Measurements from ENCODE around the gene LGALS12. TPM values are rescaled to one million over a fixed set of nuclear protein-coding genes. Genes with fewer than 3 reads are reported as not detected.

The LGALS12 gene
- total and polyA plus RNA-seq, 2 donors (not counting 1 experiment from before 2014, with no cell fraction given) = 0.19 TPM; not detected in 1

GRCh38 chr11:63521896-63522295 is 16.0 kb downstream of the LGALS12 start:
- Histone ChIP-seq H4K20me1 (ENCODE audit: control insufficient read depth, insufficient read depth, low read length, poor library complexity, severe bottlenecking) (no peaks in the 10 kb centered on the region), H3K9ac (ENCODE audit: low read length) (no peak overlapping the region), H3K27ac (ENCODE audit: low read length in 2 of 2) (no peak overlapping the region), H3K79me2 (ENCODE audit: control insufficient read depth, insufficient read depth, low read length) (no peaks in the 10 kb centered on the region), H3K4me1 (ENCODE audit: control insufficient read depth in 2 of 2, insufficient read depth in 2 of 2, low read length in 2 of 2) (no peaks in the 10 kb centered on the region), H3K9me3 (ENCODE audit: control extremely low read depth in 1 of 3, control insufficient read depth in 2 of 3, insufficient read depth in 1 of 3, low read length in 2 of 3) (peaks cover 3 to 11% (median 3%) of the 10 kb centered on the region in 3 donors), H3K4me3 (ENCODE audit: control extremely low read depth in 1 of 5, extremely low read depth in 1 of 5, insufficient read depth in 1 of 5, low read depth in 2 of 5, low read length in 4 of 5) (no peak overlapping the region), H3K36me3 (replicated peaks in 1 of 2; ENCODE audit: control extremely low read depth in 1 of 2, control insufficient read depth in 1 of 2, extremely low read depth in 1 of 2, insufficient read depth in 2 of 2, low read length in 1 of 2) (no peaks in the 10 kb centered on the region), H2AFZ (ENCODE audit: insufficient read depth, low read depth, low read length, poor library complexity, severe bottlenecking) (no peak overlapping the region), H3K27me3 (replicated peaks in 1 of 4; ENCODE audit: control extremely low read depth in 1 of 4, control insufficient read depth in 3 of 4, insufficient read depth in 4 of 4, low read length in 3 of 4) (peaks cover 0 to 12% (median 0%) of the 10 kb centered on the region in 4 experiments), H3K4me2 (replicated peaks; ENCODE audit: low read depth, low read length, poor library complexity, severe bottlenecking) (no peak overlapping the region)
- Mint-ChIP-seq H3K4me1 (no peaks in the 10 kb centered on the region), H3K27me3 (peaks cover 26% of the 10 kb centered on the region), H3K9me3 (ENCODE audit: insufficient read depth) (peaks cover 7% of the 10 kb centered on the region), H3K27ac (no peak overlapping the region), H3K4me3 (no peak overlapping the region)
- TF ChIP-seq EZH2 (IDR thresholded peaks at IDR 0.05; ENCODE audit: borderline replicate concordance, insufficient read depth, low read depth, low read length, poor library complexity, severe bottlenecking) (no peak), CTCF (IDR thresholded peaks at IDR 0.05) (no peak)
- no peak for ATAC-seq (ENCODE audit: low read depth)
- ChIA-PET CTCF (interaction anchor here (1.3 kb wide), 1 partner anchor 29 kb away, joined by 3 read pairs; no protein-coding TSS in a partner anchor), POLR2A (no interaction called here)
- DNase-seq = no peak
- WGBS (ENCODE audit: insufficient coverage) = no CpG with 5 or more reads among the region's 2 CpGs
- intact Hi-C loops (cut with micrococcal nuclease) = no loop called here

- CTCF ChIA-PET = no interaction called here
Observed at GRCh38 chr11:63523151-63523550, 17.3 kb downstream of the LGALS12 start.

More at GRCh38 chr11:63523151-63523550, 17.3 kb downstream of the LGALS12 start:
- no peak overlapping the region for H3K27ac Mint-ChIP-seq
- Histone ChIP-seq H2AFZ (ENCODE audit: insufficient read depth, low read depth, low read length, poor library complexity, severe bottlenecking) (no peak overlapping the region), H3K9ac (ENCODE audit: low read length) (no peak overlapping the region), H3K9me3 (ENCODE audit: control extremely low read depth in 1 of 3, control insufficient read depth in 2 of 3, insufficient read depth in 1 of 3, low read length in 2 of 3) (peaks cover 3 to 11% (median 3%) of the 10 kb centered on the region in 3 donors), H3K4me3 (ENCODE audit: control extremely low read depth in 1 of 5, extremely low read depth in 1 of 5, insufficient read depth in 1 of 5, low read depth in 2 of 5, low read length in 4 of 5) (no peak overlapping the region), H3K27ac (ENCODE audit: low read length in 2 of 2) (no peak overlapping the region), H3K36me3 (replicated peaks in 1 of 2; ENCODE audit: control extremely low read depth in 1 of 2, control insufficient read depth in 1 of 2, extremely low read depth in 1 of 2, insufficient read depth in 2 of 2, low read length in 1 of 2) (no peaks in the 10 kb centered on the region), H3K4me1 (ENCODE audit: control insufficient read depth in 2 of 2, insufficient read depth in 2 of 2, low read length in 2 of 2) (no peaks in the 10 kb centered on the region), H4K20me1 (ENCODE audit: control insufficient read depth, insufficient read depth, low read length, poor library complexity, severe bottlenecking) (no peaks in the 10 kb centered on the region), H3K4me2 (replicated peaks; ENCODE audit: low read depth, low read length, poor library complexity, severe bottlenecking) (no peak overlapping the region), H3K79me2 (ENCODE audit: control insufficient read depth, insufficient read depth, low read length) (no peaks in the 10 kb centered on the region), H3K27me3 (replicated peaks in 1 of 4; ENCODE audit: control extremely low read depth in 1 of 4, control insufficient read depth in 3 of 4, insufficient read depth in 4 of 4, low read length in 3 of 4) (peaks cover 0 to 12% (median 0%) of the 10 kb centered on the region in 4 experiments)
- peaks cover 2% of the 10 kb centered on the region for H3K4me1 Mint-ChIP-seq
- H3K27me3 Mint-ChIP-seq = peaks cover 34% of the 10 kb centered on the region
- WGBS (ENCODE audit: insufficient coverage) = 93% methylated on average over 3 of the region's 7 CpGs
- ATAC-seq (ENCODE audit: low read depth) (no peak), DNase-seq (no peak)
- POLR2A ChIA-PET = no interaction called here
- intact Hi-C loops (cut with micrococcal nuclease) = no loop called here
- TF ChIP-seq EZH2 (IDR thresholded peaks at IDR 0.05; ENCODE audit: borderline replicate concordance, insufficient read depth, low read depth, low read length, poor library complexity, severe bottlenecking) (no peak), CTCF (IDR thresholded peaks at IDR 0.05) (no peak)
- H3K9me3 Mint-ChIP-seq (ENCODE audit: insufficient read depth) = peaks cover 7% of the 10 kb centered on the region
- H3K4me3 Mint-ChIP-seq = no peak overlapping the region
